Measurements from ENCODE around the gene RGL1.

- TF ChIP-seq CTCF (IDR thresholded peaks at IDR 0.05; ENCODE audit: extremely low read depth in 1 of 2, insufficient read depth in 1 of 2, low read depth in 1 of 2, low read length in 2 of 2) (no peak), POLR2AphosphoS5 (IDR thresholded peaks at IDR 0.05; ENCODE audit: insufficient read depth, low read depth, low read length) (no peak)
Measured at GRCh38 chr1:183957216-183957830, 152.4 kb downstream of the RGL1 start.

Data from endothelial cell of umbilical vein (primary cell).